ENCODE results near the gene C12orf50. TPM values are rescaled to one million over a fixed set of nuclear protein-coding genes. Genes with fewer than 3 reads are reported as not detected.

C12orf50 gene
- total RNA-seq, 1 donor from 2014 or later, result 0.07 TPM

DNA sequence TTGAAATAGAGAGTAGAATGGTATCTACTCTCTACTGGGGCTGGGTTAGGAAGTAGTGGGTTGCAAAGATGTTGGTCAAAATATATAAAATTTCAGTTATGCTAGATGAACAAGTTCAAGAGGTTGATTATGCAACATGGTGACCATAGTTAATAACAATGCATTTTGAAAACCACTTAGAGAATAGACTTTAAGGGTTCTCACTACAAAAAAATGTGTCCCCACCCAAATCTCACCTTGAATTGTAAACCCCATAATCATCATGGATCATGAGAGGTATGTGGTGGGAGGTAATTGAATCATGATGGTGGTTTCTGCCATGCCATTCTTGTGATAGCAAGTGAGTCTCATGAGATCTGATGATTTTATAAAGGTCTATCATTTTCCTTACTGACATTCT is 94.0 kb downstream of the C12orf50 start:
- TF ChIP-seq, protein P1, sequence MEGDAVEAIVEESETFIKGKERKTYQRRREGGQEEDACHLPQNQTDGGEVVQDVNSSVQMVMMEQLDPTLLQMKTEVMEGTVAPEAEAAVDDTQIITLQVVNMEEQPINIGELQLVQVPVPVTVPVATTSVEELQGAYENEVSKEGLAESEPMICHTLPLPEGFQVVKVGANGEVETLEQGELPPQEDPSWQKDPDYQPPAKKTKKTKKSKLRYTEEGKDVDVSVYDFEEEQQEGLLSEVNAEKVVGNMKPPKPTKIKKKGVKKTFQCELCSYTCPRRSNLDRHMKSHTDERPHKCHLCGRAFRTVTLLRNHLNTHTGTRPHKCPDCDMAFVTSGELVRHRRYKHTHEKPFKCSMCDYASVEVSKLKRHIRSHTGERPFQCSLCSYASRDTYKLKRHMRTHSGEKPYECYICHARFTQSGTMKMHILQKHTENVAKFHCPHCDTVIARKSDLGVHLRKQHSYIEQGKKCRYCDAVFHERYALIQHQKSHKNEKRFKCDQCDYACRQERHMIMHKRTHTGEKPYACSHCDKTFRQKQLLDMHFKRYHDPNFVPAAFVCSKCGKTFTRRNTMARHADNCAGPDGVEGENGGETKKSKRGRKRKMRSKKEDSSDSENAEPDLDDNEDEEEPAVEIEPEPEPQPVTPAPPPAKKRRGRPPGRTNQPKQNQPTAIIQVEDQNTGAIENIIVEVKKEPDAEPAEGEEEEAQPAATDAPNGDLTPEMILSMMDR (IDR thresholded peaks at IDR 0.05), result no peak
- peaks cover 6% of the 10 kb centered on the region for H3K9me3 Mint-ChIP-seq
- ChIA-PET POLR2A (no interaction called here), CTCF (no interaction called here)
- no peak overlapping the region for H3K27ac Mint-ChIP-seq
- H3K4me1 Mint-ChIP-seq, result no peaks in the 10 kb centered on the region
- no peaks in the 10 kb centered on the region for H3K36me3 Mint-ChIP-seq (ENCODE audit: low read depth)
- no peaks in the 10 kb centered on the region for H3K27me3 Mint-ChIP-seq
- ATAC-seq (ENCODE audit: low read depth), result no peak
- DNase-seq, result no peak
- intact Hi-C loops (cut with micrococcal nuclease), result no loop called here
- H3K4me3 Mint-ChIP-seq, result no peak overlapping the region

DNA sequence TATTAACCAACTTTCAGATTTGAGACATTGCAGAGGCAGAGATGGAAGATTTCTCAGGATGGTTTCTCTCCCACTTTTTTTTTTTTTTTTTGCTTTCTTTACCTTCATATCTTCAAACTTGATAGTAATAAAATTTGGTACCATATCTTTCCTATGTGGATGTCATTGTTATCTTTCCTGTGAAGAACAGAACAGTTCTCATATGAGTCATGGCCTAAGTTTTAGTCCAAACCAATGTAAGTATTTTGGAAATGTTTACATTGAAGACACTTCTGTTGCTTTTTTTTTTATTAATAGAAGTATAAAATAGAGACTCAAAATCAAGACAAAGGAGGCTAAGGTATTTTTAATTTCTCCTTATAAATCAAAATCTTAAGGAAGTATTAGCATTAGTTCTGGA is 95.2 kb downstream of the C12orf50 start:
- TF ChIP-seq, protein P1 (IDR thresholded peaks at IDR 0.05), result no peak
- intact Hi-C loops (cut with micrococcal nuclease), result no loop called here
- ChIA-PET CTCF (no interaction called here), POLR2A (no interaction called here)
- Mint-ChIP-seq H3K4me1 (no peaks in the 10 kb centered on the region), H3K9me3 (peaks cover 6% of the 10 kb centered on the region), H3K27me3 (no peaks in the 10 kb centered on the region), H3K27ac (no peak overlapping the region), H3K36me3 (ENCODE audit: low read depth) (no peaks in the 10 kb centered on the region), H3K4me3 (no peak overlapping the region)
- no peak for DNase-seq
- no peak for ATAC-seq (ENCODE audit: low read depth)

DNA sequence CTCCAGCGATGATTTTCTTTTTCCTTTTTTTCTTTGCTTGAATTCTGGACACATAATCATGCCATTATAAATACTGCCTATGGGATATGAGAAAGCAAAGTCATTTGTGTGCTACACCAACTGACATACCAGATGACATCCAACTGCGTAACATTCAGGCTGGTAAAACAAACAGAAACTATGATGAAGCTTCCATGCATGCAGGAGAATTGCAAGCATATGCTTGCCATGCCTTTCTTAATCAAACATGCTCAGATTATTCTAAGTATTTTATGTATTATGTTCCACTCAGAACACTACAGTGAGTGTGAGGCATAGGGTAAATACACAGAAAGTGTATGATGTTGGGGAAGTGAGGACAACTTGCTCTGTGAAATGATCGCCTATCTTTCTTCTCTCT is 97.4 kb downstream of the C12orf50 start:
- Mint-ChIP-seq H3K27ac (no peak overlapping the region), H3K4me1 (no peaks in the 10 kb centered on the region), H3K36me3 (ENCODE audit: low read depth) (no peaks in the 10 kb centered on the region), H3K4me3 (no peak overlapping the region), H3K27me3 (no peaks in the 10 kb centered on the region), H3K9me3 (peaks cover 6% of the 10 kb centered on the region)
- TF ChIP-seq, protein P1 (IDR thresholded peaks at IDR 0.05), result no peak
- ATAC-seq (ENCODE audit: low read depth), result no peak
- POLR2A ChIA-PET, result no interaction called here
- CTCF ChIA-PET, result no interaction called here
- DNase-seq, result no peak
- intact Hi-C loops (cut with micrococcal nuclease), result no loop called here

DNA sequence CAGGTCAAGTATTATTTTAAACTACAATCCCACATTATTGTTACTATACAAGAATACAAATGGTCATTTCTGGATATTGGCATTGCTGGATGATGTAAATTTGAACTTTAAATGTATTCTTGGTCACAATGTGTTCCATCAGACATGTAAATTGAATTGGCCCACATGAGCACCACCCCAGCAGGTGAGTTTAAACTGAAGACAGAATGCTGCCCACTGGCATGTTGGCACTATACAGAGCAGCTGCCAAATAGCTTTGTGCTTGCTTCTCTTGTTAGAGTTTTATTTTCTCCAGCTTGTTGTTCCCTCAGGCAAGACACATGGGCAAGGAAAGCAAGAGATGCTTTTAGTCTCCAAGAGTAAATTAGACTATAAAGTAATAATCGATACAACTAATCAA is 98.6 kb downstream of the C12orf50 start:
- no peak for ATAC-seq (ENCODE audit: low read depth)
- POLR2A ChIA-PET, result no interaction called here
- DNase-seq, result no peak
- Mint-ChIP-seq H3K9me3 (peaks cover 2% of the 10 kb centered on the region), H3K36me3 (ENCODE audit: low read depth) (no peaks in the 10 kb centered on the region), H3K27me3 (no peaks in the 10 kb centered on the region), H3K4me3 (no peak overlapping the region), H3K4me1 (no peaks in the 10 kb centered on the region), H3K27ac (no peak overlapping the region)
- CTCF ChIA-PET, result no interaction called here
- intact Hi-C loops (cut with micrococcal nuclease), result no loop called here
- TF ChIP-seq, protein P1 (IDR thresholded peaks at IDR 0.05), result no peak

Other genes starting within 250 kb of the C12orf50 start
- gene CEP290, start 112.7 kb upstream of the C12orf50 start, total RNA-seq, result 13.7 and 15.0 TPM in 2 replicates
- 6.3 and 7.4 TPM in 2 replicates for gene TMTC3, start 112.9 kb upstream of the C12orf50 start, total RNA-seq